Stomach (tissue), 4 donors: Measurements from ENCODE around the gene BHMT2.

Experiments used
- CTCF ChIP-seq, 7 experiments: fragments of 450-650 bp in 4 of 7; fragments of 200-600 bp in 3 of 7; sonication (generic) in 3 of 7; IDR thresholded peaks; one replicate each; pipeline ENCODE4 v1.5.1; 2016 to 2019; ENCODE audit warnings: antibody characterized with exemption in 7 of 7, control low read depth in 2 of 7, mild to moderate bottlenecking in 1 of 7
- EP300 ChIP-seq: sonication (generic); formaldehyde crosslinking; IDR thresholded peaks from one replicate; pipeline ENCODE4 v1.6.1; 2017; ENCODE audit warnings: antibody characterized with exemption
- POLR2A ChIP-seq, 4 donors: fragments of 450-650 bp; IDR thresholded peaks; one replicate each; pipeline ENCODE4 v1.6.1; 2016; ENCODE audit warnings: antibody characterized with exemption in 4 of 4, control low read depth in 2 of 4, mild to moderate bottlenecking in 1 of 4, moderate library complexity in 1 of 4
- POLR2AphosphoS5 ChIP-seq, 3 donors: sonication (generic); formaldehyde crosslinking; IDR thresholded peaks; one replicate each; pipeline ENCODE4 v1.6.1; 2016; ENCODE audit warnings: antibody characterized with exemption in 3 of 3

GRCh38 chr5:79050498-79050897 lies 19.1 kb upstream of the BHMT2 start:
- TF ChIP-seq CTCF (IDR thresholded peaks at IDR 0.05) = no peak
- no peak for TF ChIP-seq POLR2A (IDR thresholded peaks at IDR 0.05)
- no peak for TF ChIP-seq EP300
- no peak for TF ChIP-seq POLR2AphosphoS5 (IDR thresholded peaks at IDR 0.05)
